Activated T-helper 9 cell treated with anti-CD3 and anti-CD28 coated beads, Interleukin-2, amount 50 U/mL, for 16 hours (primary cell): Measurements from ENCODE around the gene ANKRD31.
"Not testable (repeated sequence)": the region's sequence is repeated elsewhere in the genome, so short reads cannot be mapped to it uniquely, and the experiment has no call there.

ENCODE experiments used
- DNase-seq: peaks from one replicate; pipeline ENCODE4 v3.0.0-alpha.2; 2020; ENCODE audit warnings: low read depth

ANKRD31 gene

DNA sequence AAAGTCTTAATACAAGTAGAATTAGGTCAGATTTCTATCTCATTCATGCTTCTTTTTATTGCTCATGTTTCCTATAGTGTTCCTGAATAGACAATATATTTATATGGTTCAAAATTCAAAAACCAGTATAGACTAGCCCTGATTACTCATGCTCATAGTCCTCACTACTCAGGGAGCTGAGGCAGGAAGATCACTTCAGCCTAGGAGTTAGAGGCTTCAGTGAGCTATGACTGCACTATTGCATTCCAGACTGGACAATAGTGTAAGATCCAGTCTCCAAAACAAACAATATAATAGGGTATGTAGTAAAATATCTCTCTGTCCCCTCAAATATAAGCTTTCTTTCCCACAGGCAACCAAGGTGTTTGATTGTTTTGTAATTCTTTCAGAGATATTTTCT is 2.4 kb downstream of the ANKRD31 start:
- DNase-seq = no peak

DNA sequence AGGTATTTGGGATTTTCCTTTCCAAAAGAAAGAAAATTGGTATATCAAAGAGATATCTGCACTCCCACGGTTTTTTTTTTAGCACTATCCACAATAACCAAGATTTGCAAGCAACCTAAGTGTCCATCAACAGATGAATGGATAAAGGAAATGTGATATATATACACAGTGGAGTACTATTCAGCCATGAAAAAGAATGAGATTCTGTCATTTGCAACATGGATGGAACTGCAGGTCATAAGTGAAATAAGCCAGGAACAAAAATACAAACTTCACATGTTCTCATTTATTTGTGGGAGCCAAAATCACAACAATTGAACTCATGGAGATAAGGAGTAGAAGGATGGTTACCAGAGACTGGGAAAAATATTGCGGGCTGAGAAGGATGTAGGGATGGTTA is 9.8 kb downstream of the ANKRD31 start:
- DNase-seq = no peak

DNA sequence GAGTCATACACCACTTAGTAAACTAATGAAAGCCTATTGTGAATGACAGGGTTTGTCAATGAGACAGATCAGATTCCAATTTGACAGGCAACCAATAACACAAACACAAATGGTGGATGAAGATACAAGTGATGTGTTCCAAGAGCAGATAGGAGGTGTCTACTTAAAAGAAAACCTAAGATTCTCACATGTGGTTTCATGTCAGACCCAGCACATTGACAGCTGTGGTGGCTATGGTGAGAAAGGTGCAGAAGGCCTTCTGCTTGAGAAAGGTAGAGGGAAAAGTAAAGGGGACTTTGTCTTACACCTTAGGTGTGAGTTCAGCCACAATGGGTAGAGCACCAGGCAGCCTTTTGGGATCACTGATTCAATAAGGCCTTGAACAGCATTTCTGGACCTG is 11.2 kb downstream of the ANKRD31 start:
- DNase-seq = no peak

DNA sequence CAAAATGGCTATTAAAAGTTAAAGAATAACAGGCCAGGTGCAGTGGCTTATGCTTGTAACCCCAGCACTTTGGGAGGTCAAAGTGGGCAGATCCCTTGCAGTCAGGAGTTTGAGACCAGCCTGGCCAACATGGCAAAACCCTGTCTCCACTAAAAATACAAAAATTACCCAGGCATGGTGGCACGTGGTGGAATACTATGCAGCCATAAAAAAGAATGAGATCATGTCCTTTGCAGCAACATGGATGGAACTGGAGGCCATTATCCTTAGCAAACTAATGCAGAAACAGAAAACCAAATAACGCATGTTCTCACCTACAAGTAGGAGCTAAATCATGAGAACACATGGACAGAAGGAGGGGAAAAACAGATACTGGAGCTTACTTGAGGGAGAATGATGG is 15.9 kb downstream of the ANKRD31 start:
- DNase-seq = not testable (repeated sequence)

DNA sequence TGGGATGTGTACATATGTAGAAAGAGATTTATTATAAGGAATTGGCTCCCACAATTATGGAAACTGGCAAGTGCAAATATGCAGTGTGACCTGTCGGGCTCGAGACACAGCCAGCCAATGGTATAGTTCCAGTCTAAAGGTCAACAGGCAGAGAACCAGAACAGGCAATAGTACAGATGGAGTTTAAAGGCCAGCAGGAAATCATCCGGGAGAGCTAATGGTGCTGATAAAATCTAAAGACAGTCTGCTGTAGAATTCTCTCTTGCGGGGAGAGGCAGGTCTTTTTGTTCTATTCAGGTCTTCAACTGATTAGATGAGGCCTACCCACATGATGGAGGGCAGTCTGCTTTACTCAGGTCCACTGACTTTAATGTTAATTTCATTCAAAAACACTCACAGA is 21.8 kb downstream of the ANKRD31 start:
- DNase-seq = no peak

DNA sequence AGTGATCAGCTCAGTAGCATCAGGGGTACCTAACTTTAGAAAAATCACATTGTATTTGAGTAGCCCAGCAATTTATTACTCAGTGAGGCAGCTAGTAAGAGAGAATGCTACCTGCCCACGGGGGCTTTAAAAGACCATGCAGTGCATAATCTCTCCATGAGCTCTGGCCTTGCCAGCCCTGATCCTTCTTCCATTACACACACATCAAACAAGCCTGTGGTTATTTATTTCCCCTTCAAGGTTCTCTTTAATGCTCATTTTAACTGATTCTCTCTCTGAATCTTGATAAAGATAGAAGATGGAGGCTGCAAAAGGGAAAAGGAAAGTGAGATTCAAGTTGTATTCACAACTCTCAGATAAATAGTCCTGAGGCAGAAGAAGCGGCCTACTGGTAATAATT is 22.3 kb downstream of the ANKRD31 start:
- no peak for DNase-seq

DNA sequence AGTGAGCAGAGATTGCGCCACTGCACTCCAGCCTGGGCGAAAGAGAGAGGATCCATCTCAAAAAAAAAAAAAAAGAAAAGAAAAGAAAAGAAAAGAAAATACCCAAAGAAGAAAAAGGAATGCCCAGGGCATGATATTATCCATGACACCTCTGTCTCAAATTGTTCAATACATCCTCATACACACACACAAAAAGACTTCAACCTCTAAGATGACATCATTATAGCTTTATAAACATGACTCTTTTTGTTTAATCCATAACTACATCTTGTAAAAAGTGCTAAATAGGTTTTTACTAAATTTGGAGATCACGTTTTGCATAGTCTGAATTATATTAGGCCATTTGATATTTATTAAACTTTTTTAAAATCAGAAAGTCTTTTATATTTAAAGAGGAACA is 33.1 kb downstream of the ANKRD31 start:
- DNase-seq = no peak

DNA sequence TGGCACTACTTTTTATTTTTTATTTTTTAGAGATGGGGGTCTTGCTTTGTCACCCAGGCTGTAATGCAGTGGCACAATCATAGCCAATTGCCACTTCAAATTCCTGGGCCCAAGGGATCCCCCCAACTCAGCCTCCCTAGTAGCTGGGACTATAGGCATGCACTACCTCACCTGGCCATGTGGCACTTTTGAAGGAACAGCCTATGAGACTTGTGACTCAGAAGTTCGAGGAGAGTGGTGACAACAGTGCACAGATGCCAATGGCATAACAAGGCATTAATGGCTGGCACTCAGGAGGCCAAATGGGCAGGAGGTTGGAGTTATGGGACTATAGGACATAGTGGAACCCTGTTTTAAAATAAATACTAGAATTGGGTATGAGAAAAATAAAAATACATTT is 33.7 kb downstream of the ANKRD31 start:
- DNase-seq = no peak

DNA sequence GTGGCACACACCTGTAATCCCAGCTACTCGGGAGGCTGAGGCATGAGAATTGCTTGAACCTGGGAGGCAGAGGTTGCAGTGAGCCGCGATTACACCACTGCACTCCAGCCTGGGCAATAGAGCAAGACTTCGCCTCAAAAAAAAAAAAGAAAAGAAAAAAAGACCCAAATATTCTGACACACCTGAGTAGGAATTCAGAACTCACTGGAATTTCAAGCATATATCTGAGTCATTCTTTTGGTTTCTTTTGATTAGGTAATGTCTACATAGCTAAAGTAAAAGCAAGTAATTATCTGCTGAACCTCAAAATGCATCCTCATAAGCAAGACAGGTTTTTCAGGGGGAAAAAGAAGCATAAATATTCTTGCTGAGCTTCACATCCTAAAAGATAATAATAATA is 35.9 kb downstream of the ANKRD31 start:
- no peak for DNase-seq

DNA sequence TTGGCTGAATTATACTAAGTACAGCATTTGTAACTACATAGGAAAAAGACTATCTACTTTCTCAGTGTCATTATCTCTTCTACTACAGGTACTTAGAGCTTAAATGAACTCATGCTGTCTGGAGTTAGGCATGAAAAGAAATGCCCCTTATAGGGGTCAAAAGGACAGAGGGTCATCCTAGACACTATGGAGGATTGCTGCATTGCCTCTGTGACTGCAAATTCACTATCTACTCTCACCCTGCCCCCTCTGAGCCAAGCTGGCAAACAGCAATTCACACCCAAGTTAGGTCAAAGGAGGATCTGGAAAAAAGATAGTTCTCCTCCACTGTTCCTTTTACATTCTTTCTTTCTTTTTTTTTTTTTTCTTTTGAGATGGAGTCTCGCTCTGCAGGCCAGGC is 36.7 kb downstream of the ANKRD31 start:
- DNase-seq = no peak

DNA sequence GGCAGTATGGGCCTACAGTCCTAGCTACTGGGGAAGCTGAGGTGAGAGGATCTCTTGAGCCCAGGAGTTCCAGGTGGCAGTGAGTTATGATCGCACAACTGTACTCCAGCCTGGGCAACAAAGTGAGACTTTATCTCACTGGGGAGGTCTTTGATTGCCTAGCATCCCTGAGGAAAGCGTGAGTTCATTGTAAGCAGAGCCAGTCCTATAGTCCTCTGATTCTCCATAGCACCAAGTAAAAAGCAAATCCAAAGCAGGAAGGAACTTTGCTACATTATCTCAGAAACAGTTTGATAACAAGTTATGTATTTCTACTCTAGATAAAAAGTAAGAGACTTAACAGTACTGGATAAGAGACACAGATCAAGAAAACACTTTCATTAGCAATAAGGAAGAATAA is 37.6 kb downstream of the ANKRD31 start:
- DNase-seq = no peak

DNA sequence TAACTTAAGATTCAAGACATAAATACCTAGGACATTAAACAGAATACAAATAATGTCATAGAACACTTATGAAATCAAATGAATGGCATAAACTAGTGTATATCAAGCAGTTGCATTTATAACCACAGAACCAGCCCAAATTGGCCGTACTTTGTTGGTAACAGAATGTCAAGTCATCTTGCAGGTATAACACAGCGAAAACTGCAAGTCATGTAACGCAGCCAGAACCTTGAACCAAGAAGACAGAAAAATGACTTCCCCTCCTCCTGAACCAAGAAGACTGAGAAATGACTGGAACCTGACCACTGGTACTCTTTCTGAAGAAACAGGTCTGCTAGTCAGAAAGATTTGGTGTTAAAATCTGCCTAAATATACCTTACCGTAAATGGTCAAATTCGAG is 38.9 kb downstream of the ANKRD31 start:
- no peak for DNase-seq

DNA sequence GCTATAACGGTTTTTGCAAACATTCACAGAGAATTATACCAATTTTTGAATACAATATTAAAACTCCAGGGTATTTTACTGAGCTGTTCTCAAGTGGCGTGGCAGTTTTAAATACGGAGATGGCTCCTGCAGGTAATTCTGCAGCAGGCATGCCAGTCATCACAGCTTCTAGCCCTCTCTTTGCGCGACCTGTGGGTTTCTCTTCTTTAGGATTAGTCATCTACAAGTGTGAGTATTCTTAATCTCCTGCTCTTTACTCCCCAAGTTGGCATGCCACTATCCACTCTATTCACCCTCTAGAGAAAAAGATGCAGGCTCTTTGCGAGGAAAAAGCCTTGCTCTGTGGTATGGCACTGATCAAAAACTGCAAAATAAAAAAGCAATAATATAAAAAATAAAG is 43.9 kb downstream of the ANKRD31 start:
- no peak for DNase-seq

DNA sequence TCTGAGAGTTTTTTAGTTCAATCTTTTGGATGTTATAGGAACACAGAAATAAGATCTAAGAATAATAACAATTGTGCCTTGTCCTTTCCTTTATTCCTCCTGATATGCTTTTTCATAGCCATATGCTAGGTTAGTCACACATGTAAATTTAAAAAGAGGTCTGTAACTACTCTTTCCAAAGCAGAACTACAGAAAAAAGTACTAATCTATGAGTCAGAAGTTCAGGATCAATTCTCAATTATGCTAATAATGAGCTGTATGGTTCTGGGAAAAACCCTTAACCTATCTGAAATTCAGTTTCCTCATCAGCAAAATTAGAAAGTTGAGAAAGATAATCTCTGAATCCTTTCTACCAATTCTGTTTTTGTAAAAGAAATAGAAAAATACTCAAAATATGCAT is 44.4 kb downstream of the ANKRD31 start:
- DNase-seq = no peak

DNA sequence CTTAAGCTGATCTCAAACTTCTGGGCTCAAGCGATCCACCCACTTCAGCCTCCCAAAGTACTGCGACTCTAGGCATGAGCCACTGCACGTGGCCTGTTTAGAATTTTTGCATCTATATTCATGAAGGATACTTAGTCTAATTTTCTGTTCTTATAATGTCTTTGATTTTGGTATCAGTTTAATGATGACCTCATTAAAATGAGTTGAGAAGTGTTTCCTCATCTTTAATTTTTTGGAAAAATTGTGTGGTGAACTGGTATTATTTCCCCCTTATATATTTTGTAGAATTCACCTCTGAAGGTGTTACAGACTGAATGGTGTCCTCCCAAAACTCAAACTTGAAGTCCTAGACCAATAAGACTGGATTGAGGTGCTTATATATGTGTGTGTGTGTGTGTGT is 46.5 kb downstream of the ANKRD31 start:
- DNase-seq = no peak

DNA sequence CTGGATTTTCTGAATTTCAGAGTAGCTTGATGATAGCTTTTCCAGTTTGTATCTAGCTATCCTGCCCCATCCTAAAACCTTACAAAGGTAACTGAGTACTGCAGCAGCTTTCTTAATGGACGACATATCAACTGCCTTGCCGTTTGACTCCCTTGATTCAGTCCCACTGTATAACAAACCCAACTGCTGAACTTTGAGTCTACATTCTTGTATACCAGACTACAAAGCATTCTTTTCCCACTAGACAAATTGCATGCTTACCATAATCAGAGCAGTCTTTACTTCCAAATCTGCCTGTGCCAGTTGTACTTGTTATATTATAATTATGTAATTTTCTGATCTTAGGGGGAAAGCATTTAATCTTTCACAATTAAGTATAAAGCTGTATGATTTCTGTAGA is 47.3 kb downstream of the ANKRD31 start:
- DNase-seq = no peak

DNA sequence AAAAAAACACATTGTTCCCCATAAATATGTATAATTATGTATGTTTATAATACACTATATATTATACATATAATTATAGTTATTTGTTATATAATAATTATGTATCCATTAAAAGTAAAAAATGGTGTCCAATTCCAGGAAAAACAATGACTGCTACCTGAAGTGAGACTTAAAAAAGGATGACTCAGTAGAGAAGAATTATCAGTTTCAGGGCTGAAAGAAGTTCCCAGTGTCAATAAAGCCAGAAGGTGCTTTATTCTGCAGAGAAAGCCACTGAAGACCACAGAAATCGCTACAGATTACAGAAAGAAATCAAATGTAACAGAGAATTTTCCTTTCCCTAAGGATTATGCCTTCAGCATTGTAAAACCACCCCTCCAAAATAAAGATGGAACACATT is 50.9 kb downstream of the ANKRD31 start:
- no peak for DNase-seq

DNA sequence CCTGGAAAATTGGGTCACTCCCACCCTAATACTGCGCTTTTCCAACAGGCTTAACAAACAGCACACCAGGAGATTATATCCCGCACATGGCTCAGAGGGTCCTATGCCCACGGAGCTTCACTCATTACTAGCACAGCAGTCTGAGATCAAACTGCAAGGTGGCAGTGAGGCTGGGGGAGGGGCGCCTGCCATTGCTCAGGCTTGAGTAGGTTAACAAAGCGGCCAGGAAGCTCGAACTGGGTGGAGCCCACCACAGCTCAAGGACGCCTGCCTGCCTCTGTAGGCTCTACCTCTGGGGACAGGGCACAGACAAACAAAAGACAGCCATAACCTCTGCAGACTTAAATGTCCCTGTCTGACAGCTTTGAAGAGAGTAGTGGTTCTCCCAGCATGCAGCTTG is 60.7 kb downstream of the ANKRD31 start:
- not testable (repeated sequence) for DNase-seq

DNA sequence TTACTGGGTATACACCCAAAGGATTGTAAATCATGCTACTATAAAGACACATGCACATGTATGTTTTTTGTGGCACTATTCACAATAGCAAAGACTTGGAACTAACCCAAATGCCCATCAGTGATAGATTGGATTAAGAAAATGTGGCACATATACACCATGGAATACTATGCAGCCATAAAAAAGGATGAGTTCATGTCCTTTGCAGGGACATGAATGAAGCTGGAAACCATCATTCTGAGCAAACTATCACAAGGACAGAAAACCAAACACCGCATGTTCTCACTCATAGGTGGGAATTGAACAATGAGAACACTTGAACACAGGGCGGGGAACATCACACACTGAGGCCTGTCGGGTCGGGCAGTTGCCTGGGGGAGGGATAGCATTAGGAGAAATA is 61.8 kb downstream of the ANKRD31 start:
- DNase-seq = not testable (repeated sequence)

DNA sequence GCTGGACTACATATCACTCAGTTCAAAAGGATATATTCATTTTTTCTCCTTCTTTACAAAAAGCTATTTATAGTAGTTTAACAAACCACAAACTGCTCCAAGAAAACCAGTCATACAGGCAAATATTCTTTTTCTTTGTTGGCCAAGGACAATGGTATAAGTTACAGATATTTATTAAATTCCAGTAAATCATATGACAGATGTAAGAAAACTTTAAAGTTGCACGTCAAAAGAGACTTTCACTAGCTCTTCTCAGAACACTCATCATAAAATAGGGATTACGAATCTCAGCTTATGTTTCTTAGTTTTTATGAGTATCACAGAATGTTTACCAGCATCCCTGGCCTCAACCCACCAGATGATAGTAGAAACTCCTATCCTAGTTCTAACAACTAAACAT is 67.2 kb downstream of the ANKRD31 start:
- DNase-seq = no peak

DNA sequence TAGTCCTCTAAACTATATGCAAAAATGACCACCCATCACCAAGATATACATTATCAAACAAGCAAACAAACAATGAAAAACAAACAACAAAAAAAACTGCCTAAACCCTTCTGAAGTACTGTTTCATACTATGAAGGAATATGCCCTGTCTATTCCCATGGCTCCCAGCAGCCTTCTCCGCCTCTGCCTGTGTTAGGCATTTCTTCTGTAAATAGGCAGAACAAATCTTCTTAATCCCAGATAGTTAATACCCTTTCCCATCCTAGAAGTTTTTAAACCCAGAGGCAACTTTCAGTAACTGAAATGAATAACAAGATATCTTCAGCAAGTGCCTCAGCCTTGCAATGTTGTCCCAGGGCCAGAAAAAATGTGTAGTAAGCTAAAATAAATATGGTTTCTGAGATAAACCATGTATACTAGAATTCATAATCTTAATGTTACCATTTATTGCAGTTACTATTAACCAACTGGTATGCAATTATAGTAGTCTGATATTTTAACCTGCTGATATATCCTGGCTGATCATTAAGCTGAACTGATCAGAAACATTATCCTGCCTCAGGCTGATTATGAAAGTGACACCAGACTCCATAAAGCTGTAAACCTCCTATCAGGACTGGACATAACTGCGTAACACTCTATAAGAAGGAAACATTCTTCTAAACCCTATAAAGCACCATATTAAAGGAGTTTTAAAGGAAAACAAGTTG is 68.5 kb downstream of the ANKRD31 start:
- no peak for DNase-seq

DNA sequence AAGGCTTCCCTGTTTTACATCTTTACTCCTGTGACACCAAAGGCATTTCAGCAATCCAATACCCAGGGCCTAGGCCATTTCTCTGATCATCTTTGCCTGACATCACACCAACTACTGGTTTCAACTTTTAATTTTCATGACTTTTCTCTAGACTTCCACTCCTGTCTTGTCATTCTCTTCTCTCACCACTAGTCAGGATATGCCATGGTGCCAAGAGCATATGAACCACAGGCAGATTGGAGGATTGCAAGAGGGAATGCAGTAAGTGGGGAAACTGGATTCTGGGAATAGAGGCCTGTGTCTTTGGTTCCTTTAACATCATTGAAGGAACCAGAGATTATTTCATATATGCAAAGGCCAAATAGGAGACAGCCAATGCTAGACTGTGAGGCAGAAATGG is 69.3 kb downstream of the ANKRD31 start:
- no peak for DNase-seq

DNA sequence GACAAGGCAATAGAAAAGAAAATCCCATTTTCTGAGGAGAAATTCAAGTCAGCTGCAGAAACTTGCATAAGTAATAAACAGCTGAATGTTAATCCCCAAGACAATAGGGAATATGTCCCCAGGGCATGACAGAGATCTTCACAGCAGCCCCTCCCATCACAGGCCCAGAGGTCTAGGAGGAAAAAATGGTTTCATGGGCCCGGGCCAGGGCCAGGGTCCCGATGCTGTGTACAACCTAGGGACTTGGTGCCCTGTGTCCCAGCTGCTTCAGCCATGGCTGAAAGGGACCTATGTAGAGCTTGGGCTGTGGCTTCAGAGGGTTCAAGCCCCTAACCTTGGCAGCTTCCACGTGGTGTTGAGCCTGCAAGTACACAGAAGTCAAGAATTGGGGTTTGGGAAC is 75.2 kb downstream of the ANKRD31 start:
- DNase-seq = not testable (repeated sequence)

DNA sequence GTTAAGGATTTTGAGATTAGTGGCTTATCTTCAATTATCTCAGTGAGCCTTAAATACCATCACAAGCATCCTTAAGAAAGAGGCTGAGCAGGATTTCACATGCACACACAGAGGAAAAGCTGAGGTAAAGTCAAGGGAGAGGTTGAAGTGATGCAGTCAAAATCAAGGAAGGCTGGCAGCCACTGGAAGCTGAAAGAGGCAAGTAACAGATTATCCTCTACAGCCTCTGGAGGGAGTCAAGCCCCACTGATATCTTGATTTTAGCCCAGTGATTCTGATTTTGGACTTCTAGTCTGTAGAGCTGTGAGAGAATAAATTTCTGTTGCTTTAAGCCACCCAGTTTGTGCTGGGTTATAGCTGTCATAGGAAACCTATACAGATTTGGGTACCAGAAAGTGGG is 80.1 kb downstream of the ANKRD31 start:
- DNase-seq = no peak

DNA sequence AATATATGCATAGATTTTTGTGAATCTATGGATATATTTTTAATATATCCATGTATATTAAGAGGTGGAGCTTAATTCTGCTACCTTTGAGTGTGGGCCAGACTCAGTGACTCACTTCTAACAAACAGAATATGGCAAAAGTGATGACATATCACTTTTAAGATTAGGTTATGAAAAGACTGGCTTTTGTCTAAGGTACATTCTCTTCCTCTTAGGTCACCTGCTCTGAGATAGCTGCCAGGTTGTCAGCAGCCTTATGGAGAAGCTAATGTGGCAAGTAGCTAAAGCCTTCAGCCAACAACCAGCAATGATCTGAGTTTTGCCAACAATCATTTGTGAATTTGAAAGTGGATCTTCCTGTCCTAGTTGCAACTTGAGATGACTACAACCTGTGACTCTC is 83.8 kb downstream of the ANKRD31 start:
- DNase-seq = no peak
